CD14-positive monocyte (primary cell): ENCODE measurements around the gene IZUMO1R. TPM values are rescaled to one million over a fixed set of nuclear protein-coding genes. Genes with fewer than 3 reads are reported as not detected.

Experiments used
- DNase-seq, 3 donors: peaks; one replicate each; pipeline ENCODE4 v3.0.0-alpha.2; 2011 to 2022
- H2AFZ ChIP-seq: 2 replicates; pipeline ENCODE4 v1.6.0; 2012; ENCODE audit warnings: mild to moderate bottlenecking, low read depth, low read length, inconsistent platforms; ENCODE audit not compliant: insufficient read depth, poor library complexity, severe bottlenecking
- H3K27ac ChIP-seq, 2 donors: 1 replicate in 1 of 2; 2 replicates in 1 of 2; pipeline ENCODE4 v1.5.1; 2012 to 2013; ENCODE audit warnings: low read length in 2 of 2, control low read depth in 1 of 2, inconsistent platforms in 1 of 2, low read depth in 1 of 2, mild to moderate bottlenecking in 1 of 2
- H3K27me3 ChIP-seq, 2 donors: one replicate each; pipeline versions ENCODE4 v1.6.0 to v1.6.1; 2011 to 2013; ENCODE audit warnings: low read length in 2 of 2; ENCODE audit not compliant: control insufficient read depth in 2 of 2, insufficient read depth in 2 of 2
- H3K36me3 ChIP-seq, 2 donors: replicated peaks in 1 of 2; 1 replicate in 1 of 2; 2 replicates in 1 of 2; pipeline versions ENCODE4 v1.5.1 to v1.6.1; 2012 to 2013; ENCODE audit warnings: low read length in 2 of 2, control low read depth in 1 of 2, inconsistent platforms in 1 of 2, mild to moderate bottlenecking in 1 of 2; ENCODE audit not compliant: insufficient read depth in 2 of 2, control insufficient read depth in 1 of 2
- H3K4me1 ChIP-seq, 2 donors: 1 replicate in 1 of 2; 2 replicates in 1 of 2; pipeline versions ENCODE4 v1.5.1 to v1.6.1; 2012 to 2013; ENCODE audit warnings: low read length in 2 of 2, control low read depth in 1 of 2, inconsistent platforms in 1 of 2, mild to moderate bottlenecking in 1 of 2, moderate library complexity in 1 of 2; ENCODE audit not compliant: insufficient read depth in 2 of 2, control insufficient read depth in 1 of 2
- H3K4me2 ChIP-seq: replicated peaks from 2 replicates; pipeline ENCODE3; 2012; ENCODE audit warnings: low read length, moderate library complexity, mild to moderate bottlenecking; ENCODE audit not compliant: poor library complexity, severe bottlenecking; ENCODE audit errors: extremely low read depth
- H3K4me3 ChIP-seq, 3 experiments: fragments of 200-600 bp in 1 of 3; sonication (generic) in 1 of 3; replicated peaks in 1 of 3; 1 replicate in 2 of 3; 2 replicates in 1 of 3; pipeline ENCODE4 v1.5.1; 2011 to 2013; ENCODE audit warnings: low read length in 3 of 3, mild to moderate bottlenecking in 3 of 3, control low read depth in 2 of 3, low read depth in 2 of 3, inconsistent platforms in 1 of 3, moderate library complexity in 1 of 3
- H3K79me2 ChIP-seq: 2 replicates; pipeline ENCODE4 v1.6.0; 2012; ENCODE audit warnings: mild to moderate bottlenecking, control low read depth, inconsistent platforms, low read length, moderate library complexity; ENCODE audit not compliant: insufficient read depth
- H3K9ac ChIP-seq: 2 replicates; pipeline ENCODE4 v1.6.0; 2017; ENCODE audit warnings: low read length, mild to moderate bottlenecking; ENCODE audit not compliant: insufficient read depth, poor library complexity, severe bottlenecking
- H3K9me3 ChIP-seq, 2 donors: replicated peaks in 1 of 2; 1 replicate in 1 of 2; 2 replicates in 1 of 2; pipeline versions ENCODE4 v1.5.1 to v1.6.1; 2012 to 2013; ENCODE audit warnings: low read length in 2 of 2, control low read depth in 1 of 2; ENCODE audit not compliant: control insufficient read depth in 1 of 2, insufficient read depth in 1 of 2
- H4K20me1 ChIP-seq: 2 replicates; pipeline ENCODE4 v1.6.0; 2012; ENCODE audit warnings: mild to moderate bottlenecking, low read length, control low read depth, moderate library complexity; ENCODE audit not compliant: insufficient read depth
- H3K27ac Mint-ChIP-seq, 7 donors: one replicate each; pipeline ENCODE4 v1.8.0; 2020; ENCODE audit warnings: mild to moderate bottlenecking in 7 of 7, mixed read lengths in 7 of 7, moderate library complexity in 6 of 7, inconsistent platforms in 2 of 7
- H3K27me3 Mint-ChIP-seq, 3 donors: one replicate each; pipeline ENCODE4 v1.8.0; 2021 to 2022; ENCODE audit warnings: low read depth in 3 of 3, mild to moderate bottlenecking in 3 of 3, mixed read lengths in 3 of 3, moderate library complexity in 3 of 3, inconsistent platforms in 1 of 3
- H3K36me3 Mint-ChIP-seq, 2 donors: one replicate each; pipeline ENCODE4 v1.8.0; 2020; ENCODE audit warnings: mixed read lengths in 2 of 2, inconsistent platforms in 1 of 2, mild to moderate bottlenecking in 1 of 2
- H3K4me1 Mint-ChIP-seq: one replicate; pipeline ENCODE4 v1.8.0; 2020; ENCODE audit warnings: mild to moderate bottlenecking, mixed read lengths
- H3K4me3 Mint-ChIP-seq, 2 donors: one replicate each; pipeline ENCODE4 v1.8.0; 2020; ENCODE audit warnings: mild to moderate bottlenecking in 2 of 2, mixed read lengths in 2 of 2, moderate library complexity in 1 of 2
- H3K9me3 Mint-ChIP-seq, 7 donors: one replicate each; pipeline ENCODE4 v1.8.0; 2020 to 2022; ENCODE audit warnings: mixed read lengths in 7 of 7, mild to moderate bottlenecking in 6 of 7, moderate library complexity in 6 of 7, inconsistent platforms in 2 of 7
- WGBS: methylation state at CpG from one replicate; pipeline ENCODE4 v1.1.5; 2013; ENCODE audit warnings: missing lambda C conversion rate; ENCODE audit not compliant: insufficient coverage; 5-methylcytosine and 5-hydroxymethylcytosine counted together
- intact Hi-C, 2 donors: fragments of 100-400 bp; cut with micrococcal nuclease; formaldehyde crosslinking; loops; one replicate each; pipeline versions ENCODE4 v1.15.0 to v1.15.1; 2023
- polyA plus RNA-seq, 3 donors: library from polyadenylated mRNA; depleted of rRNA in 1 of 3; unstranded in 2 of 3; stranded (reverse) in 1 of 3; fragments of 300-500 nt in 2 of 3; fragments of >200 nt in 1 of 3; fragmentation: Illumina TruSeq in 2 of 3; gene quantifications; 1 replicate in 2 of 3; 2 replicates in 1 of 3; pipeline ENCODE4 v1.2.3, GENCODE V29; 2012 to 2021
- TF ChIP-seq, protein P1 (sequence below): fragments of 200-600 bp; IDR thresholded peaks from one replicate; pipeline ENCODE4 v1.8.0; 2022; ENCODE audit warnings: antibody characterized with exemption, mild to moderate bottlenecking

Gene IZUMO1R
- polyA plus RNA-seq, 3 donors, result not detected

DNA sequence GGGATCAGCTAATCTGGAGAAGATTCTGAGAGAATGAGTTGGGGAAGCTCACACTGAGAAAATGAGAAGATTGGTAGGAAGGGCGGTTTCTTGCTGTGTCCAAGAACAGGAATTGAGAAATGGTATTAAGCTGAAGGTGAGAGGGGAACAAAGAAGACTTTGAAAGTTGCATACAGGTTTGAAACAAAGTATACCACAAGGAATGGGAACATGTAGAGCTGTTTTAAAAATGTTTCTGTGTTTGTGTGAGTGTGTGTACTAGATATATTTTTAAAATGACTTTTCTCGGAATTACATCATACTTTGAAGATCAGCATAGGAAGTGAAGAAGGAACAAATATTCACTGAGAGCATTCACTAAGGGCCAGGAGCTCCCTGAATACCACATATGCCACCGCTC, 24.4 kb upstream of the IZUMO1R start:
- Mint-ChIP-seq H3K4me3 (no peak overlapping the region), H3K27me3 (peaks cover 0 to 2% (median 1%) of the 10 kb centered on the region in 3 donors), H3K9me3 (peaks cover 0 to 7% (median under 1%) of the 10 kb centered on the region in 7 donors), H3K36me3 (no peaks in the 10 kb centered on the region), H3K27ac (no peak overlapping the region), H3K4me1 (no peaks in the 10 kb centered on the region)
- H3K9me3 ChIP-seq, result no peaks in the 10 kb centered on the region
- no peaks in the 10 kb centered on the region for H3K36me3 ChIP-seq
- no peaks in the 10 kb centered on the region for H3K79me2 ChIP-seq
- no peak overlapping the region for H3K9ac ChIP-seq
- 100% methylated on average over 1 of the region's 3 CpGs for WGBS
- H3K4me1 ChIP-seq, result no peaks in the 10 kb centered on the region
- no peaks in the 10 kb centered on the region for H4K20me1 ChIP-seq
- H3K27me3 ChIP-seq, result no peaks in the 10 kb centered on the region
- no peak for DNase-seq
- TF ChIP-seq, protein P1, sequence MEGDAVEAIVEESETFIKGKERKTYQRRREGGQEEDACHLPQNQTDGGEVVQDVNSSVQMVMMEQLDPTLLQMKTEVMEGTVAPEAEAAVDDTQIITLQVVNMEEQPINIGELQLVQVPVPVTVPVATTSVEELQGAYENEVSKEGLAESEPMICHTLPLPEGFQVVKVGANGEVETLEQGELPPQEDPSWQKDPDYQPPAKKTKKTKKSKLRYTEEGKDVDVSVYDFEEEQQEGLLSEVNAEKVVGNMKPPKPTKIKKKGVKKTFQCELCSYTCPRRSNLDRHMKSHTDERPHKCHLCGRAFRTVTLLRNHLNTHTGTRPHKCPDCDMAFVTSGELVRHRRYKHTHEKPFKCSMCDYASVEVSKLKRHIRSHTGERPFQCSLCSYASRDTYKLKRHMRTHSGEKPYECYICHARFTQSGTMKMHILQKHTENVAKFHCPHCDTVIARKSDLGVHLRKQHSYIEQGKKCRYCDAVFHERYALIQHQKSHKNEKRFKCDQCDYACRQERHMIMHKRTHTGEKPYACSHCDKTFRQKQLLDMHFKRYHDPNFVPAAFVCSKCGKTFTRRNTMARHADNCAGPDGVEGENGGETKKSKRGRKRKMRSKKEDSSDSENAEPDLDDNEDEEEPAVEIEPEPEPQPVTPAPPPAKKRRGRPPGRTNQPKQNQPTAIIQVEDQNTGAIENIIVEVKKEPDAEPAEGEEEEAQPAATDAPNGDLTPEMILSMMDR, result no peak
- H3K4me2 ChIP-seq, result no peak overlapping the region
- H3K4me3 ChIP-seq, result no peak overlapping the region
- intact Hi-C loops, result no loop called here
- no peak overlapping the region for H3K27ac ChIP-seq
- no peak overlapping the region for H2AFZ ChIP-seq

DNA sequence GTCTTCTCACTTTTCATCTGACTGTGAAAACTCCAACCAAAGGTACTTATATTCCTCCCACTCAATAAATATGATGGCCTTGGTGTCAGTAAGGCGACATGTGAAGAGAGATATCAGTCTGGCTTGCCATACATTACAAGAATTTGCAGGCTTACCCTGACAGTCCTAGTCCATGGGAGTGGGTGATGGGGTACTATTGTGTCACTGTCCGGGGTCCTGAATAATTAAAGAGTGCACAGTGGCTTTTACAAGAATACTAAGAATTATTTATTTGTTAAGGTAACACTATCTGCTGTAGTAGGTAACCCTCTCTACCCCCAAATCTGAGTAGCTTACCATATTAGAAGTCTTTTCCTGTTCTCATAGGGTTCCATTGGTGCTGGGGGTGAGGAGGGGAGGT, 23.1 kb upstream of the IZUMO1R start:
- H3K36me3 ChIP-seq, result no peaks in the 10 kb centered on the region
- Mint-ChIP-seq H3K27ac (no peak overlapping the region), H3K4me3 (no peak overlapping the region), H3K9me3 (peaks cover 0 to 8% (median 4%) of the 10 kb centered on the region in 7 donors), H3K36me3 (no peaks in the 10 kb centered on the region), H3K4me1 (no peaks in the 10 kb centered on the region), H3K27me3 (peaks cover 0 to 2% (median 1%) of the 10 kb centered on the region in 3 donors)
- H3K4me3 ChIP-seq, result no peak overlapping the region
- H3K27ac ChIP-seq, result no peak overlapping the region
- intact Hi-C loops, result no loop called here
- H3K27me3 ChIP-seq, result no peaks in the 10 kb centered on the region
- no peaks in the 10 kb centered on the region for H3K79me2 ChIP-seq
- H2AFZ ChIP-seq, result no peak overlapping the region
- H3K9ac ChIP-seq, result no peak overlapping the region
- DNase-seq, result no peak
- no peaks in the 10 kb centered on the region for H3K9me3 ChIP-seq
- no CpG with 5 or more reads among the region's 2 CpGs for WGBS
- no peak overlapping the region for H3K4me2 ChIP-seq
- no peaks in the 10 kb centered on the region for H3K4me1 ChIP-seq
- no peaks in the 10 kb centered on the region for H4K20me1 ChIP-seq
- TF ChIP-seq, protein P1, result no peak
